Thyroid gland (tissue), 4 donors: ENCODE results near the gene CD226.

Experiments used
- POLR2A ChIP-seq, 2 donors: fragments of 450-650 bp; IDR thresholded peaks; one replicate each; pipeline ENCODE4 v1.6.1; 2017; ENCODE audit warnings: antibody characterized with exemption in 2 of 2, mild to moderate bottlenecking in 2 of 2, moderate library complexity in 1 of 2
- TF ChIP-seq, protein P1 (sequence below), 6 experiments: fragments of 200-600 bp in 3 of 6; fragments of 450-650 bp in 3 of 6; sonication (generic) in 3 of 6; IDR thresholded peaks; one replicate each; pipeline ENCODE4 v1.5.1; 2016 to 2019; ENCODE audit warnings: antibody characterized with exemption in 6 of 6, mild to moderate bottlenecking in 2 of 6, inconsistent platforms in 1 of 6, moderate library complexity in 1 of 6

DNA sequence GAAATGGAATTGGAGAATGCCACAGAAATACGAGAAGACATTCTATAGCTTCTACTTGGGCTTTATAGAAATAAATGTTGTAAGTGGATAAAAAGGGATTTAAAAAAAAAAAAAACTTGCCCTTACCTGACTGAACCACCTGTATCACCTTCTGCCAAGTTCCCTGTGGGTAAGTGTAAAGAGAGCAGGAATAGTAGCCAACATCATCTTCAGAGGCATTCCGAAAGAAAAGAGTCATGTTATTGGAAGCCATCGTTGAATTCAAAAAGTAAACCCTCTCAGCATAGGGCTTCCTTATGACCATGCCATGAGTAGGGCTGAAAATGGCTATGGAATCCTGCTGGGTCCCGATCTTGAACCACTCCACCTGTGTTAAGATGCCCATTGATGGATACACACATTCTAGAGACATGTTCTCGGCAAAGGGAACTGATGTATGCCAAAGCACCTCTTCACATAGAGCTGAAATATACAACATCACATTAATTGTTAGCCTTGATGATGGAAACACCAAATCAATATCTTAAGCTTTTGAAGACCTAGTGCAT, 991 bp downstream of the CD226 start:
- TF ChIP-seq, protein P1, sequence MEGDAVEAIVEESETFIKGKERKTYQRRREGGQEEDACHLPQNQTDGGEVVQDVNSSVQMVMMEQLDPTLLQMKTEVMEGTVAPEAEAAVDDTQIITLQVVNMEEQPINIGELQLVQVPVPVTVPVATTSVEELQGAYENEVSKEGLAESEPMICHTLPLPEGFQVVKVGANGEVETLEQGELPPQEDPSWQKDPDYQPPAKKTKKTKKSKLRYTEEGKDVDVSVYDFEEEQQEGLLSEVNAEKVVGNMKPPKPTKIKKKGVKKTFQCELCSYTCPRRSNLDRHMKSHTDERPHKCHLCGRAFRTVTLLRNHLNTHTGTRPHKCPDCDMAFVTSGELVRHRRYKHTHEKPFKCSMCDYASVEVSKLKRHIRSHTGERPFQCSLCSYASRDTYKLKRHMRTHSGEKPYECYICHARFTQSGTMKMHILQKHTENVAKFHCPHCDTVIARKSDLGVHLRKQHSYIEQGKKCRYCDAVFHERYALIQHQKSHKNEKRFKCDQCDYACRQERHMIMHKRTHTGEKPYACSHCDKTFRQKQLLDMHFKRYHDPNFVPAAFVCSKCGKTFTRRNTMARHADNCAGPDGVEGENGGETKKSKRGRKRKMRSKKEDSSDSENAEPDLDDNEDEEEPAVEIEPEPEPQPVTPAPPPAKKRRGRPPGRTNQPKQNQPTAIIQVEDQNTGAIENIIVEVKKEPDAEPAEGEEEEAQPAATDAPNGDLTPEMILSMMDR (IDR thresholded peaks at IDR 0.05) = no peak
- TF ChIP-seq POLR2A (IDR thresholded peaks at IDR 0.05) = no peak
